Peyer's patch (tissue), 4 donors: Measurements from ENCODE around the gene PSAP. TPM values are rescaled to one million over a fixed set of nuclear protein-coding genes. Genes with fewer than 3 reads are reported as not detected.
"Not testable (repeated sequence)": the region's sequence is repeated elsewhere in the genome, so short reads cannot be mapped to it uniquely, and the experiment has no call there.

ENCODE experiments used
- DNase-seq, 3 donors: peaks; one replicate each; pipeline ENCODE4 v3.0.0-alpha.2; 2017 to 2019
- H3K27ac ChIP-seq, 4 donors: fragments of 200-600 bp; sonication (generic); one replicate each; pipeline ENCODE4 v1.5.1; 2016 to 2019
- H3K27me3 ChIP-seq, 2 donors: fragments of 200-600 bp; sonication (generic); one replicate each; pipeline ENCODE4 v1.5.1; 2019
- H3K36me3 ChIP-seq, 3 donors: fragments of 200-600 bp; sonication (generic); one replicate each; pipeline ENCODE4 v1.5.1; 2016 to 2019
- H3K4me1 ChIP-seq, 4 donors: fragments of 200-600 bp; sonication (generic); one replicate each; pipeline ENCODE4 v1.5.1; 2016 to 2019
- H3K4me3 ChIP-seq, 4 donors: fragments of 200-600 bp; sonication (generic); 1 replicate in 3 of 4; 2 replicates in 1 of 4; pipeline ENCODE4 v1.5.1; 2016 to 2019; ENCODE audit warnings: mild to moderate bottlenecking in 1 of 4
- H3K9me3 ChIP-seq, 4 donors: fragments of 200-600 bp; sonication (generic); one replicate each; pipeline ENCODE4 v1.5.1; 2016 to 2019; ENCODE audit warnings: mild to moderate bottlenecking in 1 of 4
- CTCF ChIP-seq, 6 experiments: fragments of 450-650 bp in 4 of 6; fragments of 200-600 bp in 2 of 6; sonication (generic) in 1 of 6; IDR thresholded peaks; one replicate each; pipeline ENCODE4 v1.5.1; 2017 to 2019; ENCODE audit warnings: antibody characterized with exemption in 6 of 6, mild to moderate bottlenecking in 3 of 6, moderate library complexity in 1 of 6
- POLR2A ChIP-seq, 2 donors: fragments of 450-650 bp; IDR thresholded peaks; one replicate each; pipeline ENCODE4 v1.5.1; 2017; ENCODE audit warnings: antibody characterized with exemption in 2 of 2, mild to moderate bottlenecking in 2 of 2, moderate library complexity in 2 of 2
- total RNA-seq, 4 donors: library from RNA; depleted of rRNA; stranded (reverse); fragments of >200 nt; gene quantifications; one replicate each; pipeline ENCODE4 v1.1.0, GENCODE V29; 2016

PSAP gene
- total RNA-seq, 4 donors from 2014 or later = 193 to 647 (median 491) TPM

DNA sequence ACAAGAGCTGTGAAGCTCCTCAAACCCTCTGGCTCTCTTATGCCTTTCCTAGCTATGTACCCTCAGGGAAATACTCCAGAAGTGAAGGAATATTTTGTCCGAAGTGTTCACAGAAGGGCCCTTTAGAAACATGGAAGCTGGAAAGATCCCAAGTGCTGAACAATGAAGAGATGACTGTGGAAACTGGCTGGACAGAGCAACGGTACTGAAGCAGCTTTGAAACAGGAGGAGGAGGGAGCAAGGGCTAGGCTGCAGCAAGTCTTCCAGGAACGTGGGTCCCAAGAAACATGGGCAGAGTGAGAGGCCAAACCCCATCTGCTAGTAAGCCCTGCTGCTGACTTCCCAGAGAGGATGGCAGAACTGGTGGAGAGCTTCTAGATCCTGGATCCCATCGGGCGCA is 3.0 kb upstream of the PSAP start:
- Histone ChIP-seq H3K4me3 (no peak overlapping the region), H3K27me3 (no peaks in the 10 kb centered on the region), H3K27ac (no peak overlapping the region), H3K36me3 (no peaks in the 10 kb centered on the region), H3K9me3 (no peaks in the 10 kb centered on the region), H3K4me1 (peaks cover 0 to 19% (median 9%) of the 10 kb centered on the region in 4 donors)
- no peak for DNase-seq
- TF ChIP-seq CTCF (IDR thresholded peaks at IDR 0.05) = no peak
- TF ChIP-seq POLR2A (IDR thresholded peaks at IDR 0.05) = no peak

- H3K4me3 ChIP-seq = no peak overlapping the region
- DNase-seq = peak; percentile 49 to 77 (median 71)
Measured at GRCh38 chr10:71852355-71852937, 1.4 kb upstream of the PSAP start.

DNA sequence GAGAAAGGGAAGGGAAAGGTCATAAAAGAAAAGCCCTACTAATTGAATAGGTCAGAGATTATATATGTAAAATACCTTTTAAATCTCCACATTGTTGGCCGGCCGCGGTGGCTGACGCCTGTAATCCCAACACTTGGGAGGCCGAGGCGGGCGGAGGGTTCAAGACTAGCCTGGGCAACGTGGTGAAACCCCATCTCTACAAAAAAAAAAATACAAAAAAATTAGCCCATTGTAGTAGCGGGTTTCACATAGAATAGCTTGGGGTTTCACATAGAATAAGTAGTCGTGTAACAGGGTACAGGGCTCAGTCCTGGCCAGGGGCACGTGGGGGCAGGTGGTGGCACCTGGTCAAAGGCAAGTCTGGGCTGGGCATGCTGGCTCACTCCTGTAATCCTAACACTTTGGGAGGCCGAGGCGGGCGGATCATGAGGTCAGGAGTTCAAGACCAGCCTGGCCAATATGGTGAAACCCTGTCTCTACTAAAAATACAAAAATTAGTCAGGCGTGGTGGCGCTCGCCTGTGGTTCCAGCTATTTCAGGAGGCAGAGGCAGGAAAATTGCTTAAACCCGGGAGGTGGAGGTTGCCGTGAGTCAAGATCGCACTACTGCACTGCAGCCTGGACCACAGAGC is 529 bp upstream of the PSAP start:
- Histone ChIP-seq H3K4me3 (peak overlapping the region; percentile 72 to 94 (median 88)), H3K27ac (peak overlapping the region; percentile 90 to 97 (median 92)), H3K4me1 (peaks cover 0 to 32% (median 10%) of the 10 kb centered on the region in 4 donors)
- H3K9me3 ChIP-seq, H3K27me3 ChIP-seq, H3K36me3 ChIP-seq: not testable (repeated sequence)
- DNase-seq = peak in 1 of 3 donors; percentile 19

More at GRCh38 chr10:71852355-71852937, 1.4 kb upstream of the PSAP start:
- H3K4me1 ChIP-seq = peaks cover 0 to 32% (median 10%) of the 10 kb centered on the region in 4 donors
- H3K27ac ChIP-seq = peak overlapping the region in 1 of 4 donors; percentile 97
- no peaks in the 10 kb centered on the region for H3K27me3 ChIP-seq
- no peaks in the 10 kb centered on the region for H3K9me3 ChIP-seq
- no peak for TF ChIP-seq POLR2A (IDR thresholded peaks at IDR 0.05)
- no peak for TF ChIP-seq CTCF (IDR thresholded peaks at IDR 0.05)
- no peaks in the 10 kb centered on the region for H3K36me3 ChIP-seq

DNA sequence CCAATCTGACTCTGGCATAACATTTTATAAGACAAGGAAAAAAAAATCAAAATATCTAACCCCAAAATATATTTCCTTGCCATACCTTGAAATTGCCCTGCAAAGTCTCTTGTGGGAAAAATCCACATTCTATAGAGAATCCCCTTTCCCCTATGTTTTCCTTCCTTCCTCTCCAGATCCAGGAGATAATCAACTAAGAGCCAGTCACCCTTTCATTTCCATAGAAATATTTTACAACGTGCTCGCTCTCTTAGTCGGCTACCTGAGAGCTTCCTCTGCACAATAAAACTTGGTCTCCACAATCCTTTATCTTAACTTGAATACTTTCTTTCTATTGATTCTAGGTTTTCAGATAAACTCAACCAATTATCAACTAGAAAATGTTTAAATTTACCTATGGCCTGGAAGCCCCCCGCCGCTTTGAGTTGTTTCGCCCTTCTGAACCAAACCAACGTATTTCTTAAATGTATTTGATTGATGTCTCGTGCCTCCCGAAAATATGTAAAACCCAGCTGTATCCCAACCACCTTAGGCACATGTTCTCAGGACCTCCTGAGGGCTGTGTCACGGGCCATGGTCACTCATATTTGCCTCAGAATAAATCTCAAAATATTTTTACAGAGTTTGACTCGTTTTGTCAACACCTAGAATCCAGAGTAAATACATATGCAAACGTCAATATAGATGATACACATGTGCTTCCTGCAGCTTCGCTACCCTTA is 869 bp downstream of the PSAP start:
- DNase-seq = no peak
- Histone ChIP-seq H3K4me1 (peaks cover 0 to 32% (median 10%) of the 10 kb centered on the region in 4 donors), H3K27me3 (no peaks in the 10 kb centered on the region), H3K9me3 (no peaks in the 10 kb centered on the region), H3K4me3 (peak overlapping the region; percentile 72 to 94 (median 88)), H3K27ac (peak overlapping the region; percentile 90 to 97 (median 92)), H3K36me3 (no peaks in the 10 kb centered on the region)
- TF ChIP-seq POLR2A (IDR thresholded peaks at IDR 0.05) (no peak), CTCF (IDR thresholded peaks at IDR 0.05) (no peak)

GRCh38 chr10:71849461-71849908 is 1.6 kb downstream of the PSAP start:
- Histone ChIP-seq H3K4me3 (peak overlapping the region in 2 of 4 donors; percentile 72 to 93), H3K27me3 (no peaks in the 10 kb centered on the region), H3K27ac (no peak overlapping the region), H3K4me1 (peaks cover 0 to 32% (median 10%) of the 10 kb centered on the region in 4 donors), H3K9me3 (no peaks in the 10 kb centered on the region), H3K36me3 (no peaks in the 10 kb centered on the region)
- TF ChIP-seq CTCF (IDR thresholded peaks at IDR 0.05) (no peak), POLR2A (IDR thresholded peaks at IDR 0.05) (no peak)
- no peak for DNase-seq
